ENCODE results near the gene CSF2RB.

Gene CSF2RB

DNA sequence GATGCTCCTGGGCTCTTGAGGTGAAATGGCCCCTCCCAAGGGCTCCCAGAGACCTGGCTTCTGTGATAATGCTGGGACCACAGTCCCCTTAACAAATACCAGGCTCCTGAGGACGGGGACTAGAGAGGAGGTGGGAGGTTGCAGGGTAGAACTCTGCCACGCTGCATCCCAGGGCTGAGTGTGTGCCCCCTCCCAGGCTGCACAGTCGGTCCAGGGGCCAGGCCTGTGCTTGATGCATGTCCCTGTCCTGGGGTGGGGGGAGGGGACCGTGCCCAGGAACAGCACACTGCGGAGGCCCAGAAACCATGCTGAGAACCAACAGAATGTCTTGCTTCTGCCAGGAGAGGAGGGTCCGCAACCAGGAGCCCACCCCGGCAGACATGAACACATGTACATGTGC is 9.3 kb downstream of the CSF2RB start:
- no peak for DNase-seq

GRCh38 chr22:36923131-36923788 is 9.8 kb downstream of the CSF2RB start:
- no peak for DNase-seq

GRCh38 chr22:36924151-36924698 is 10.8 kb downstream of the CSF2RB start:
- no peak for DNase-seq

DNA sequence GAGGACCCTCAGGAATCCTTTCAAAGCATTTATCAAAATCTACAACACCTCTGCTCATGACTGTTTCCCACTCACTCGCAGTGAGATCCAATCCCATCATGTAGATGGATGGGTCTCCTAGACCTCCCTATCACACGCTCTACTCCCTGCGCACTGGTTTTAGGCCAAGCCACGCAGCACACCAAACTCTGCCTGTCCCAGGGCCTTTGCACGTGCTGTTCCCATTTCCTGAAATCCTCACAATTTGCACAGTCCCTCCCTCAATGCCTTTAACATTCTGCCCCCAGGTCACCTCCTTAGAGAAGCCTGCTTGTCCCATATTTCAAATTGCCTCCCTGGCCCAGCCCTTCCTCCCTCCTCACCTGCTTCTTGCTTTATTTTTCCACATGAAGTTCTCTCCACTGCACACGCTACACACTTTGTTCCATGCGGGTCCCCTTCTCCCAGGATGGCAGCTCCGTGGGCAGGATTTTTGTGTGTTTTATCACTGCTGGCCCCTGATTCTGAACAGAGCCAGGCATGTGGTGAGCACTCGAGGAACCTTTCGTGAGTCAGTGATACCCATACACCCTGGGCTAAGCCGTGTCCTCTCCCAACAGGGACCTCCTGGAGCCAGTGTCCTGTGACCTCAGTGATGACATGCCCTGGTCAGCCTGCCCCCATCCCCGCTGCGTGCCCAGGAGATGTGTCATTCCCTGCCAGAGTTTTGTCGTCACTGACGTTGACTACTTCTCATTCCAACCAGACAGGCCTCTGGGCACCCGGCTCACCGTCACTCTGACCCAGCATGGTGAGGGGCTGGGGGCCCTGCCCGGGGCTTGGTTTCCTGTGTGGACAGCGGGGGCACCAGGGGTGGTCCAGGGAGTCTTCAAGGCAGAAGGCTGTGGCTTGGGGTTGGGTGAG is 12.2 kb downstream of the CSF2RB start:
- no peak for DNase-seq

- DNase-seq, result no peak
Measured at GRCh38 chr22:36926309-36926708, 12.9 kb downstream of the CSF2RB start.

DNA sequence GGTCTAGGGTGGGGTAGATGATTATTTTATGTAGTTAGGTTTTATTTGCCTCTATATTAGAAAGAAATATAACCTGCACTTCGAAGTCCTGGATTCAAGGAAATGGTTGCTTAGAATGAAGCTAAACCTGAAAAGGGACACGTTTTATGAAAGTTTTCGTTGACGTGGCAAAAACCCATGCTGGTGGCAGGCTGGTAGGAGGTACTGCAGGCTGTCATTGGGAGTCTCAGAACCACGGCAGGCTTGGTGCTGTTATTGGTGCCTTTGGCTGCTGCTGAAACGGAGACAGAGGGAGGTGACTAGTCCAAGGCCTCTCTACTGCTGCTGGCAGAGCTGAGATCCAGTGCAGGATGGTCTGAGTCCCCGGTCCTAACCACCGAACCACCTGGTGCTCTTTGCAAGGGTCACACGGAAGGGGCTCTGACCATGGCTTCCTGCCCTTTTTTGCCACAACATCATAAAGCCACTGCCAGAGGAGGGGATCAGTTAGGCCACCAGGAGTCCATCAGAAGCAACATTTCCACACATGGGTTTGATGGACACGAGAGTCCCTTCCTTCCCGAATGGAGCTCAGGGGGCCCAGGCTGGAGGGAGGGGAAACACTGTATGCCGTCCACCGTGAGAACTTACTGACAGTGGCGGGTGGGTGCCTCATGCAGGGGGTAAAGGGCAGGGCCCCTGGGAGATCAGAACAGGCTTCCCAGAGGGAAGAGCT is 13.4 kb downstream of the CSF2RB start:
- DNase-seq, result no peak

GRCh38 chr22:36927671-36928070 is 14.2 kb downstream of the CSF2RB start:
- no peak for DNase-seq

- DNase-seq, result no peak
Measured at GRCh38 chr22:36928196-36928595, 14.8 kb downstream of the CSF2RB start.

- DNase-seq, result no peak
Measured at GRCh38 chr22:36928786-36929535, 15.5 kb downstream of the CSF2RB start.

- no peak for DNase-seq
Measured at GRCh38 chr22:36929621-36930020, 16.2 kb downstream of the CSF2RB start.

- DNase-seq, result no peak
Measured at GRCh38 chr22:36930041-36930935, 16.9 kb downstream of the CSF2RB start.

- DNase-seq, result no peak
Measured at GRCh38 chr22:36931446-36931845, 18.0 kb downstream of the CSF2RB start.

- no peak for DNase-seq
Measured at GRCh38 chr22:36933629-36934417, 20.4 kb downstream of the CSF2RB start.

- no peak for DNase-seq
Measured at GRCh38 chr22:36934418-36935312, 21.2 kb downstream of the CSF2RB start.

DNA sequence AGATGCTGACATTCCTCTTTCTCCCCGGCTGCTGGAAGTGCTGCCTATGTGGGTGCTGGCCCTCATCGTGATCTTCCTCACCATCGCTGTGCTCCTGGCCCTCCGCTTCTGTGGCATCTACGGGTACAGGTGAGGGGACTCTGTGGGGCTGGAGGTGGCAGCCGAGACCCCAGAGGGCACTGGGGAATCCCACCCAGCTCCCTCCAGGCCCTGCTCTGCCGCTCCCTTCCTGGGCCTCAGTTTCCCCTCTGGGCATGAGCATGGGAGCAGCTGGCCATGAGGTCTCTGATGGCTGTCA is 21.8 kb downstream of the CSF2RB start:
- DNase-seq, result no peak

DNA sequence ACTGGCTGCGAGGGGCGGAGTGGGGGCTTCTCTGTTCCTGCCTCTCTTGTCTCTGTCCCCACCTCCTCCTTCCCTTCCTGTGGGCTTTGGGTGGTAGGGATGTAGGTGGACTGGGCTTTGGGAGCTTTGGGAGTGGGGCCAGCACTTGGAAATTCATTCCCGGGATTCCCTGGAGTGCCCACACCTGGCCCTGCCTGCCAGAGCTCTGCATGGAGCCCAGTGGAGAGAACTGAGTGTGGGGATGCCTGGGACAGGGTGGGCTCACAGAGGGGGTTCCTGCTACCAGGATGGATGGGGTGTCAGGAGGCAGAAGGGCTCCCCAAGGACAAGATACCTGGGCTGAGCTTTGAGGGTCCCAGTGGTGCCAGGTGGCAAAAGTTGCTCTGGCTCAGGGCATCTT is 22.3 kb downstream of the CSF2RB start:
- no peak for DNase-seq

GRCh38 chr22:36936362-36937116 is 23.1 kb downstream of the CSF2RB start:
- DNase-seq, result no peak

DNA sequence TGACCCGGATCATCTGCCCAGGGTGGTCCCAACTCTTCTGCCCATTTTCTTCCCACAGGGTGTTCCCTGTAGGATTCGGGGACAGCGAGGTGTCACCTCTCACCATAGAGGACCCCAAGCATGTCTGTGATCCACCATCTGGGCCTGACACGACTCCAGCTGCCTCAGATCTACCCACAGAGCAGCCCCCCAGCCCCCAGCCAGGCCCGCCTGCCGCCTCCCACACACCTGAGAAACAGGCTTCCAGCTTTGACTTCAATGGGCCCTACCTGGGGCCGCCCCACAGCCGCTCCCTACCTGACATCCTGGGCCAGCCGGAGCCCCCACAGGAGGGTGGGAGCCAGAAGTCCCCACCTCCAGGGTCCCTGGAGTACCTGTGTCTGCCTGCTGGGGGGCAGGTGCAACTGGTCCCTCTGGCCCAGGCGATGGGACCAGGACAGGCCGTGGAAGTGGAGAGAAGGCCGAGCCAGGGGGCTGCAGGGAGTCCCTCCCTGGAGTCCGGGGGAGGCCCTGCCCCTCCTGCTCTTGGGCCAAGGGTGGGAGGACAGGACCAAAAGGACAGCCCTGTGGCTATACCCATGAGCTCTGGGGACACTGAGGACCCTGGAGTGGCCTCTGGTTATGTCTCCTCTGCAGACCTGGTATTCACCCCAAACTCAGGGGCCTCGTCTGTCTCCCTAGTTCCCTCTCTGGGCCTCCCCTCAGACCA is 24.0 kb downstream of the CSF2RB start:
- no peak for DNase-seq

Measured in NCI-H774 (cell line).